MCF 10A (cell line): ENCODE measurements around the gene DDO. TPM values are rescaled to one million over a fixed set of nuclear protein-coding genes. Genes with fewer than 3 reads are reported as not detected.

Source experiments
- BruUV-seq: library from RNA; stranded (reverse); fragments of 400-500 nt; replicated peaks from 2 replicates; lab custom pipeline; 2021; lab: Mats Ljungman, UMichigan
- CTCF ChIA-PET: fragments of 300-600 bp; sonication (Branson Sonifier 250); formaldehyde crosslinking; extraction: SDS; loops from one replicate; lab custom pipeline; 2021; ENCODE audit warnings: antibody characterized with exemption, inconsistent platforms; lab: Yijun Ruan, JAX
- POLR2A ChIA-PET: fragments of 300-600, 350-650 bp; sonication (Branson Sonifier 250); formaldehyde crosslinking; extraction: SDS; loops from one replicate; lab custom pipeline; 2020; ENCODE audit warnings: antibody characterized with exemption, inconsistent platforms; lab: Yijun Ruan, JAX
- DNase-seq: peaks from one replicate; pipeline ENCODE4 v3.0.0-alpha.2; 2018; ENCODE audit not compliant: unreplicated experiment
- H3K27ac Mint-ChIP-seq: one replicate; pipeline ENCODE4 v1.8.0; 2022; ENCODE audit warnings: mild to moderate bottlenecking, low read depth, mixed read lengths; ENCODE audit not compliant: unreplicated experiment
- H3K27me3 Mint-ChIP-seq: one replicate; pipeline ENCODE4 v1.8.0; 2022; ENCODE audit warnings: mixed read lengths; ENCODE audit not compliant: insufficient read depth, unreplicated experiment
- H3K36me3 Mint-ChIP-seq: one replicate; pipeline ENCODE4 v1.8.0; 2022; ENCODE audit warnings: mild to moderate bottlenecking, moderate library complexity, mixed read lengths; ENCODE audit not compliant: insufficient read depth, unreplicated experiment
- H3K4me1 Mint-ChIP-seq: one replicate; pipeline ENCODE4 v1.8.0; 2022; ENCODE audit warnings: mixed read lengths; ENCODE audit not compliant: insufficient read depth, unreplicated experiment
- H3K4me3 Mint-ChIP-seq: one replicate; pipeline ENCODE4 v1.8.0; 2022; ENCODE audit warnings: mild to moderate bottlenecking, moderate library complexity, mixed read lengths; ENCODE audit not compliant: unreplicated experiment
- H3K9me3 Mint-ChIP-seq: one replicate; pipeline ENCODE4 v1.8.0; 2022; ENCODE audit warnings: mixed read lengths; ENCODE audit not compliant: unreplicated experiment
- CTCF ChIP-seq: fragments of 200-600 bp; IDR thresholded peaks from one replicate; pipeline ENCODE4 v1.8.0; 2022; ENCODE audit warnings: antibody characterized with exemption, mild to moderate bottlenecking; ENCODE audit not compliant: unreplicated experiment
- intact Hi-C: fragments of 100-400 bp; cut with micrococcal nuclease; formaldehyde crosslinking; loops from 2 replicates; pipeline ENCODE4 v1.14.1; 2022
- total RNA-seq: library from RNA; stranded (reverse); gene quantifications from 2 replicates; pipeline ENCODE4 v1.2.3, GENCODE V29; 2022

The DDO gene
- total RNA-seq, 1 experiment from 2014 or later: not detected

- DNase-seq: no peak
- CTCF ChIA-PET: interaction anchor here (1.2 kb wide), 1 partner anchor 304 kb away, joined by 5 read pairs; no protein-coding TSS in a partner anchor
- POLR2A ChIA-PET: no interaction called here
- TF ChIP-seq CTCF: no peak
- no peak overlapping the region for H3K27ac Mint-ChIP-seq
- BruUV-seq: no TSS peak
- H3K27me3 Mint-ChIP-seq: no peaks in the 10 kb centered on the region
- H3K4me3 Mint-ChIP-seq: no peak overlapping the region
- no peaks in the 10 kb centered on the region for H3K4me1 Mint-ChIP-seq
- H3K9me3 Mint-ChIP-seq: no peaks in the 10 kb centered on the region
- intact Hi-C loops: no loop called here
- H3K36me3 Mint-ChIP-seq: no peaks in the 10 kb centered on the region
These were observed 72.6 kb downstream of the DDO start for GRCh38 chr6:110342759-110343158.

Other genes starting within 250 kb of the DDO start
- gene WASF1, start 235.9 kb downstream of the DDO start, total RNA-seq: 50.5 and 55.7 TPM in 2 replicates
- gene CDC40, start 235.1 kb downstream of the DDO start, total RNA-seq: 15.9 and 16.8 TPM in 2 replicates
- not detected in 2 replicates for gene METTL24, start 57.2 kb downstream of the DDO start, total RNA-seq
- not detected in 2 replicates for gene SLC22A16, start 61.0 kb upstream of the DDO start, total RNA-seq